HCT116 (cell line): ENCODE measurements around the gene COPS3. TPM values are rescaled to one million over a fixed set of nuclear protein-coding genes. Genes with fewer than 3 reads are reported as not detected.

ENCODE experiments used
- ATAC-seq: fragments of 200-7000 bp; cut with Tn5 transposase; 2 replicates; pipeline ENCODE4 v1.9.1; 2020; ENCODE audit warnings: mild to moderate bottlenecking, moderate library complexity
- BruUV-seq: library from RNA; stranded (reverse); fragments of 400-500 nt; replicated peaks from 2 replicates; lab custom pipeline; 2021; lab: Mats Ljungman, UMichigan
- CTCF ChIA-PET: fragments of 300-600 bp; sonication (Branson Sonifier 250); formaldehyde crosslinking; loops from one replicate; lab custom pipeline; 2021; ENCODE audit warnings: antibody characterized with exemption; lab: Charles Lee
- POLR2A ChIA-PET: fragments of 300-600, 350-600 bp; sonication (Branson Sonifier 250); formaldehyde crosslinking; loops from one replicate; lab custom pipeline; 2021; ENCODE audit warnings: antibody characterized with exemption; lab: Charles Lee
- RAD21 ChIA-PET, 2 experiments: fragments of 300-600 bp; sonication (Branson Sonifier 250); formaldehyde crosslinking; loops; one replicate each; lab custom pipeline; 2023; ENCODE audit warnings: low total read pairs in 2 of 2; ENCODE audit not compliant: uncharacterized antibody in 2 of 2, unreplicated experiment in 2 of 2, low non-redundant PET in 1 of 2; lab: Charles Lee
- DNase-seq: peaks from one replicate; pipeline ENCODE4 v3.0.0-alpha.2; 2010; ENCODE audit warnings: low read depth, low spot score
- H2AFZ ChIP-seq: fragments of 200-600 bp; shearing (Covaris generic), sonication (generic); 2 replicates; pipeline ENCODE4 v1.6.1; 2017; ENCODE audit warnings: low read depth, mixed run types, mixed read lengths, antibody characterized with exemption, low read length; ENCODE audit not compliant: poor library complexity, severe bottlenecking
- H3K27ac ChIP-seq: 2 replicates; pipeline ENCODE4 v1.5.1; 2012; ENCODE audit warnings: low read depth, low read length
- H3K27me3 ChIP-seq: fragments of 200-600 bp; sonication (generic); 2 replicates; pipeline ENCODE4 v1.6.1; 2016; ENCODE audit warnings: mixed run types, low read length, mixed read lengths; ENCODE audit not compliant: insufficient read depth
- H3K36me3 ChIP-seq, 2 experiments: fragments of 200-500 bp in 1 of 2; fragments of 200-600 bp in 1 of 2; sonication (Bioruptor generic) in 1 of 2; sonication (generic) in 1 of 2; 2 replicates each; pipeline versions ENCODE4 v1.5.1 to v1.6.1; 2014 to 2016; ENCODE audit warnings: low read length in 2 of 2, inconsistent platforms in 1 of 2, mixed read lengths in 1 of 2, mixed run types in 1 of 2; ENCODE audit not compliant: insufficient read depth in 2 of 2, control insufficient read depth in 1 of 2
- H3K4me1 ChIP-seq, 2 experiments: fragments of 200-600 bp in 1 of 2; sonication (generic) in 1 of 2; 2 replicates each; pipeline versions ENCODE4 v1.5.1 to v1.6.1; 2012 to 2017; ENCODE audit warnings: low read length in 2 of 2, inconsistent platforms in 1 of 2, mild to moderate bottlenecking in 1 of 2, mixed read lengths in 1 of 2, mixed run types in 1 of 2, moderate library complexity in 1 of 2; ENCODE audit not compliant: insufficient read depth in 2 of 2, control insufficient read depth in 1 of 2
- H3K4me2 ChIP-seq: fragments of 200-600 bp; sonication (generic); 2 replicates; pipeline ENCODE4 v1.6.1; 2017; ENCODE audit warnings: mixed run types, low read length, mixed read lengths
- H3K4me3 ChIP-seq, 2 experiments: fragments of 200-600 bp in 1 of 2; sonication (generic) in 1 of 2; replicated peaks in 1 of 2; 2 replicates each; pipeline ENCODE4 v1.5.1; 2011 to 2016; ENCODE audit warnings: low read length in 2 of 2, control low read depth in 1 of 2, low read depth in 1 of 2, mild to moderate bottlenecking in 1 of 2, mixed read lengths in 1 of 2, mixed run types in 1 of 2
- H3K79me2 ChIP-seq: fragments of 200-600 bp; sonication (generic); 2 replicates; pipeline ENCODE4 v1.6.1; 2017; ENCODE audit warnings: mild to moderate bottlenecking, mixed run types, low read length, moderate library complexity, mixed read lengths; ENCODE audit not compliant: insufficient read depth
- H3K9ac ChIP-seq: fragments of 200-600 bp; sonication (generic); 2 replicates; pipeline ENCODE4 v1.6.1; 2016; ENCODE audit warnings: low read length, mixed read lengths
- H3K9me2 ChIP-seq: fragments of 200-600 bp; sonication (generic), shearing (Covaris generic); 2 replicates; pipeline ENCODE4 v1.6.1; 2017; ENCODE audit warnings: mixed run types, mild to moderate bottlenecking, moderate library complexity; ENCODE audit not compliant: insufficient read depth
- H3K9me3 ChIP-seq, 2 experiments: fragments of 200-500 bp in 1 of 2; fragments of 200-600 bp in 1 of 2; sonication (Bioruptor generic) in 1 of 2; sonication (generic) in 1 of 2; 2 replicates each; pipeline ENCODE4 v1.6.1; 2014 to 2017; ENCODE audit warnings: low read length in 2 of 2, mixed read lengths in 2 of 2, inconsistent platforms in 1 of 2, low read depth in 1 of 2, mild to moderate bottlenecking in 1 of 2, mixed run types in 1 of 2, moderate library complexity in 1 of 2; ENCODE audit not compliant: control insufficient read depth in 1 of 2, insufficient read depth in 1 of 2
- H4K20me1 ChIP-seq: fragments of 200-600 bp; sonication (generic), shearing (Covaris generic); 2 replicates; pipeline ENCODE4 v1.6.1; 2017; ENCODE audit warnings: mixed run types, mild to moderate bottlenecking, moderate library complexity; ENCODE audit not compliant: insufficient read depth
- EGR1 ChIP-seq: IDR thresholded peaks from 2 replicates; pipeline ENCODE4 v1.6.1; 2012; ENCODE audit warnings: low read depth
- ELF1 ChIP-seq: IDR thresholded peaks from 2 replicates; pipeline ENCODE4 v1.6.1; 2012; ENCODE audit warnings: low read depth, borderline replicate concordance
- EZH2 ChIP-seq: fragments of 200-600 bp; sonication (generic); IDR thresholded peaks from 2 replicates; pipeline ENCODE4 v1.6.1; 2017; ENCODE audit warnings: antibody characterized with exemption, mixed run types
- EZH2phosphoT487 ChIP-seq: fragments of 200-600 bp; IDR thresholded peaks from 2 replicates; pipeline ENCODE4 v1.6.1; 2018; ENCODE audit warnings: antibody characterized with exemption, borderline replicate concordance
- JUND ChIP-seq: IDR thresholded peaks from 2 replicates; pipeline ENCODE4 v1.6.1; 2012
- POLR2A ChIP-seq: IDR thresholded peaks from 2 replicates; pipeline ENCODE4 v1.7.0; 2011; ENCODE audit warnings: borderline replicate concordance; ENCODE audit not compliant: insufficient read depth, insufficient read length; ENCODE audit errors: extremely low read depth
- RAD21 ChIP-seq: IDR thresholded peaks from 2 replicates; pipeline ENCODE4 v1.6.1; 2012; ENCODE audit warnings: low read depth, mild to moderate bottlenecking
- SRF ChIP-seq: IDR thresholded peaks from 2 replicates; pipeline ENCODE4 v1.6.1; 2012; ENCODE audit warnings: low read depth
- TCF7L2 ChIP-seq: IDR thresholded peaks from 2 replicates; pipeline ENCODE4 v1.7.0; 2011; ENCODE audit warnings: borderline replicate concordance, inconsistent platforms; ENCODE audit not compliant: insufficient read depth, insufficient read length; ENCODE audit errors: extremely low read depth
- YY1 ChIP-seq: IDR thresholded peaks from 2 replicates; pipeline ENCODE4 v1.6.1; 2011; ENCODE audit warnings: low read length, low read depth, moderate library complexity, mild to moderate bottlenecking; ENCODE audit not compliant: insufficient replicate concordance; ENCODE audit errors: extremely low read depth
- ZNF274 ChIP-seq: fragments of 200-500 bp; sonication (Bioruptor generic); IDR thresholded peaks from 2 replicates; pipeline ENCODE4 v1.6.1; 2014; ENCODE audit warnings: mild to moderate bottlenecking, low read depth, low read length, inconsistent platforms
- intact Hi-C: fragments of 100-400 bp; cut with micrococcal nuclease; formaldehyde crosslinking; loops from 2 replicates; pipeline ENCODE4 v1.10.0; 2022
- total RNA-seq: library from RNA; stranded (reverse); gene quantifications from one replicate; pipeline ENCODE4 v1.2.1, GENCODE V29; 2021; ENCODE audit not compliant: unreplicated experiment
- TF ChIP-seq, protein P1 (sequence below): IDR thresholded peaks from 2 replicates; pipeline ENCODE4 v1.6.1; 2012
- TF ChIP-seq, protein P2 (sequence below): IDR thresholded peaks from 2 replicates; pipeline ENCODE4 v1.6.1; 2012; ENCODE audit warnings: low read depth
- TF ChIP-seq, protein P3 (sequence below): IDR thresholded peaks from 2 replicates; pipeline ENCODE4 v1.6.1; 2011; ENCODE audit warnings: mild to moderate bottlenecking, low read length, moderate library complexity; ENCODE audit not compliant: insufficient replicate concordance; ENCODE audit errors: extremely low read depth

COPS3 gene
- total RNA-seq, 1 experiment from 2014 or later, result 99.0 TPM

DNA sequence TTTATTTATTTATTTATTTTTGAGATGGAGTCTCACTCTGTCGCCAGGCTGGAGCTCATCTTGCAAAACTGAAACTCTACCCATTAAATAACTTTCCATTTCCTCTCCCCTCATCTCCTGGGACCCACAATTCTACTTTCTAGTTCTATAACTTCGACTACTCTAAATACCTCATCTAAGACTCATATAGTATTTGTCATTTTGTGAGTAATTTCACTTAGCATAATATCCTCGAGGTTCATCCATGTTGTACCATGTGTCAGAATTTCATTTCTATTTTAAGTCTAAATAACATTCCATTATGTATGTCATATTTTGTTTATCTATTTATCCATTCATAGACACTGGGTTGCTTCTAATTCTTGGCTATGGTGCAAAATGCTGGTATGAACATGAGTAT, 17.1 kb upstream of the COPS3 start:
- no peak for DNase-seq
- ATAC-seq, result no peak
- Histone ChIP-seq H3K4me1 (peaks cover 0 to 7% of the 10 kb centered on the region in 2 experiments; a peak in 3 of 4 replicates), H3K9me2 (no peaks in the 10 kb centered on the region), H3K36me3 (no peaks in the 10 kb centered on the region), H3K27me3 (no peaks in the 10 kb centered on the region)
- POLR2A ChIA-PET, result no interaction called here
- TF ChIP-seq POLR2A (no peak), EZH2 (no peak), RAD21 (no peak), SRF (no peak), YY1 (no peak), EGR1 (no peak), ZNF274 (no peak), TCF7L2 (no peak), JUND (no peak), EZH2phosphoT487 (no peak), ELF1 (no peak)
- TF ChIP-seq, protein P1, sequence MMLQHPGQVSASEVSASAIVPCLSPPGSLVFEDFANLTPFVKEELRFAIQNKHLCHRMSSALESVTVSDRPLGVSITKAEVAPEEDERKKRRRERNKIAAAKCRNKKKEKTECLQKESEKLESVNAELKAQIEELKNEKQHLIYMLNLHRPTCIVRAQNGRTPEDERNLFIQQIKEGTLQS, result no peak
- TF ChIP-seq, protein P2, sequence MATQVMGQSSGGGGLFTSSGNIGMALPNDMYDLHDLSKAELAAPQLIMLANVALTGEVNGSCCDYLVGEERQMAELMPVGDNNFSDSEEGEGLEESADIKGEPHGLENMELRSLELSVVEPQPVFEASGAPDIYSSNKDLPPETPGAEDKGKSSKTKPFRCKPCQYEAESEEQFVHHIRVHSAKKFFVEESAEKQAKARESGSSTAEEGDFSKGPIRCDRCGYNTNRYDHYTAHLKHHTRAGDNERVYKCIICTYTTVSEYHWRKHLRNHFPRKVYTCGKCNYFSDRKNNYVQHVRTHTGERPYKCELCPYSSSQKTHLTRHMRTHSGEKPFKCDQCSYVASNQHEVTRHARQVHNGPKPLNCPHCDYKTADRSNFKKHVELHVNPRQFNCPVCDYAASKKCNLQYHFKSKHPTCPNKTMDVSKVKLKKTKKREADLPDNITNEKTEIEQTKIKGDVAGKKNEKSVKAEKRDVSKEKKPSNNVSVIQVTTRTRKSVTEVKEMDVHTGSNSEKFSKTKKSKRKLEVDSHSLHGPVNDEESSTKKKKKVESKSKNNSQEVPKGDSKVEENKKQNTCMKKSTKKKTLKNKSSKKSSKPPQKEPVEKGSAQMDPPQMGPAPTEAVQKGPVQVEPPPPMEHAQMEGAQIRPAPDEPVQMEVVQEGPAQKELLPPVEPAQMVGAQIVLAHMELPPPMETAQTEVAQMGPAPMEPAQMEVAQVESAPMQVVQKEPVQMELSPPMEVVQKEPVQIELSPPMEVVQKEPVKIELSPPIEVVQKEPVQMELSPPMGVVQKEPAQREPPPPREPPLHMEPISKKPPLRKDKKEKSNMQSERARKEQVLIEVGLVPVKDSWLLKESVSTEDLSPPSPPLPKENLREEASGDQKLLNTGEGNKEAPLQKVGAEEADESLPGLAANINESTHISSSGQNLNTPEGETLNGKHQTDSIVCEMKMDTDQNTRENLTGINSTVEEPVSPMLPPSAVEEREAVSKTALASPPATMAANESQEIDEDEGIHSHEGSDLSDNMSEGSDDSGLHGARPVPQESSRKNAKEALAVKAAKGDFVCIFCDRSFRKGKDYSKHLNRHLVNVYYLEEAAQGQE, result no peak
- TF ChIP-seq, protein P3, sequence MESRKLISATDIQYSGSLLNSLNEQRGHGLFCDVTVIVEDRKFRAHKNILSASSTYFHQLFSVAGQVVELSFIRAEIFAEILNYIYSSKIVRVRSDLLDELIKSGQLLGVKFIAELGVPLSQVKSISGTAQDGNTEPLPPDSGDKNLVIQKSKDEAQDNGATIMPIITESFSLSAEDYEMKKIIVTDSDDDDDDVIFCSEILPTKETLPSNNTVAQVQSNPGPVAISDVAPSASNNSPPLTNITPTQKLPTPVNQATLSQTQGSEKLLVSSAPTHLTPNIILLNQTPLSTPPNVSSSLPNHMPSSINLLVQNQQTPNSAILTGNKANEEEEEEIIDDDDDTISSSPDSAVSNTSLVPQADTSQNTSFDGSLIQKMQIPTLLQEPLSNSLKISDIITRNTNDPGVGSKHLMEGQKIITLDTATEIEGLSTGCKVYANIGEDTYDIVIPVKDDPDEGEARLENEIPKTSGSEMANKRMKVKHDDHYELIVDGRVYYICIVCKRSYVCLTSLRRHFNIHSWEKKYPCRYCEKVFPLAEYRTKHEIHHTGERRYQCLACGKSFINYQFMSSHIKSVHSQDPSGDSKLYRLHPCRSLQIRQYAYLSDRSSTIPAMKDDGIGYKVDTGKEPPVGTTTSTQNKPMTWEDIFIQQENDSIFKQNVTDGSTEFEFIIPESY, result no peak
- TF ChIP-seq, all 23 proteins: peak for 0
- Histone ChIP-seq H4K20me1 (no peaks in the 10 kb centered on the region), H3K9me3 (no peaks in the 10 kb centered on the region), H3K4me3 (no peak overlapping the region), H2AFZ (no peak overlapping the region), H3K9ac (no peak overlapping the region), H3K27ac (no peak overlapping the region), H3K79me2 (no peaks in the 10 kb centered on the region), H3K4me2 (no peak overlapping the region)
- ChIA-PET CTCF (no interaction called here), RAD21 (no interaction called here)
- intact Hi-C loops, result no loop called here
- no TSS peak for BruUV-seq
